IPS-11a (cell line): Measurements from ENCODE around the gene C14orf180.
"Not testable (repeated sequence)": the region's sequence is repeated elsewhere in the genome, so short reads cannot be mapped to it uniquely, and the experiment has no call there.

Experiments used
- H3K4me3 ChIP-seq: one replicate; pipeline ENCODE4 v1.5.1; 2013; ENCODE audit warnings: low read depth, low read length, control low read depth

Gene C14orf180

GRCh38 chr14:104577426-104577825 lies 2.1 kb upstream of the C14orf180 start:
- H3K4me3 ChIP-seq = no peak overlapping the region

DNA sequence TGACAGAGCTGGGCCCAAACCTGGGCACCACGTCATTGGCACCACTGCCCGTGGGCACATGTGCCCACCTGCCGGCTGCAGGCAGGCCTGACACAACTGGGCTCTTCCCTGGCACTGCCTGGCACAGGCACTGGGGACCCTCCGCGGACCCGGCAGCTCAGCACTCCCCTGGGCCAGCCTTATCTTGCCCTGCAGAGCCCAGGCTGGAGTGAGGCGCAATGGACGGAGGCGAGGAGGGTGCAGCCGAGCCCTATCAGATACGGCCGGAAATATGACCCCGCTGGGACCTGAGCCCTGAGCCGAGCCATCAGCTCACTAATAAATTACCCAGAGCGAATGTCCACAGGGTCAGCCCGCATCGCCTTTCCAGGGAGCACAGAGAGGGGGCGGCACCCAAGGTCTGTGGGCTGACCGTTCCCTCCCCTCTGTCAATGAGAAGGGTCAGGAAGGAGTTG lies 1.7 kb upstream of the C14orf180 start:
- no peak overlapping the region for H3K4me3 ChIP-seq

- no peak overlapping the region for H3K4me3 ChIP-seq
Measured at GRCh38 chr14:104578321-104578720, 1.2 kb upstream of the C14orf180 start.

DNA sequence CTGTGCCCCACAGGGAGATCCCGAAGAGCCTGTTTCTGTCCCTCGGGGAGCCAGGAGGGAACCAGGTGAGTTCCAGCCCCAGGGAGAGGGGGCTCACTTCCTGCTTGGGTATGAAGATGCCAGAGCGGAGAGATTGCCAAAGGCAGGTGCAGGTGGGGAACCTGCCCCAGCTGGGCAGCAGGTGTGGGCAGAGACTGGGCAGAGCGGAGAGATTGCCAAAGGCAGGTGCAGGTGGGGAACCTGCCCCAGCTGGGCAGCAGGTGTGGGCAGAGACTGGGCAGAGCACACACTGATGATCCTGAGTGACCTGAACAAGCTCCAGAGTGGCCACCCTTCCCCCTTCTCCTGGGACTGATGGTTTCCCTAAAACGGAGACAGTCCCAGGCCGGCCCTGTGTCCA lies 375 bp downstream of the C14orf180 start:
- not testable (repeated sequence) for H3K4me3 ChIP-seq

- H3K4me3 ChIP-seq = no peak overlapping the region
Measured at GRCh38 chr14:104580961-104581360, 1.4 kb downstream of the C14orf180 start.

- H3K4me3 ChIP-seq = no peak overlapping the region
Measured at GRCh38 chr14:104581521-104581920, 2.0 kb downstream of the C14orf180 start.

- H3K4me3 ChIP-seq = no peak overlapping the region
Measured at GRCh38 chr14:104582005-104582404, 2.4 kb downstream of the C14orf180 start.

DNA sequence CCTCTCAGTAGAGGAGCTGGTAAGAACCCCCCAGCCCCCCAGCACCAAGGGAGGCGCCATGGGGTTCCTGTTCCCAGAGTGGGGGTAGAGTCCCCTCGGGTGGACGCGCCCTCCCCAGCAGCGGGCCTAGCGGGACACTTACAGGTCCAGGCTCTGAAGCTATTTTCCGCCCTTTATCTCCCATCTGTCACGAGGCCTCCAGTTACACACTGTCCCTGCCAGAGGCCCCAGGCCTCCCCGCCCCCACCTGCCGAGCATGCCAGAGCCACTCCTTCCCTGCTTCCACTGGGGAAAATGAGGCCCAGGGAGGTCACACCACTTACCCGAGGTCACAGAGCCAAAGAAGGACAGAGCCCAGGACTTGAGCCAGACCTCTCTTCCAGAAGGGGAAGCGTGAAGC lies 3.1 kb downstream of the C14orf180 start:
- no peak overlapping the region for H3K4me3 ChIP-seq

DNA sequence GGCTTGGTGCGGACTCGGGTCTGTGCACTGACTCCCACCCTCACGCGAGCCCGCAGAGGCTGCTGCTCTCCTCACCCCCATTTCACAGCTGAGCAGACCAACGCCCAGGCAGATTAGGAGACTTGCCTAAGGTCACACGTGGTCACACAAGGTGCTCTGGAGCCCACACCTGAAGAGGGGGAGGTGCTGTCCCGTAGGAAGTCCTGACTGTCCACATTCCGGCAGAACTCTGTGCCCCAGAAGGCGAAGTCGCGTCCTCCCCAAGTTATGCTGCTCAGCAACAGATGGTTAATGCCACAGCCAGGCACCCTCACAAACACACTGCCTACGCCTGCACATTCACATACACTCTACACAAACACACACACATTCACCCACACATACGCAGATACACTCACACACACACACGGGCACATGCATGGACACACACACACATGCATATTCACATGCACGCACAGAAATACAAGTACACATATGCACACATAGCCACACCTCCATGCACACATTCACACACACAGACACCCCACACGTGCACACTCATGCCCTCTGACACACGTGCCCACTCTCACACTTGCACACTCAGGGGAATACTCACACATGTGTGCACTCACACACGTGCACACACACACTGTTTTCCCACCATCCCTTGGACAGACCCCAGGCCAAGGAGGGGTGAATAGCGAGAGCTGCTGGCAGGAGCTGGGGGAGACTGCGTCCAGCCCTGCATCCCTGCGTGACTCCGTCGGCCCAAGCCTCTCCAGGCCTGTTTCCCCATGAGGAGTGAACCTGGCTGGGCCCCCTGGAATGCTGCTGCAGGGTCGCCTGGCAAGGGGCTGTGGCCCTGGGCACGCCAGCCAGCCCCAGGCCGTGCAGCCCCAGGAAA lies 4.1 kb downstream of the C14orf180 start:
- H3K4me3 ChIP-seq = no peak overlapping the region

GRCh38 chr14:104584557-104584956 lies 5.0 kb downstream of the C14orf180 start:
- H3K4me3 ChIP-seq = no peak overlapping the region

GRCh38 chr14:104585966-104586697 lies 6.6 kb downstream of the C14orf180 start:
- H3K4me3 ChIP-seq = no peak overlapping the region

DNA sequence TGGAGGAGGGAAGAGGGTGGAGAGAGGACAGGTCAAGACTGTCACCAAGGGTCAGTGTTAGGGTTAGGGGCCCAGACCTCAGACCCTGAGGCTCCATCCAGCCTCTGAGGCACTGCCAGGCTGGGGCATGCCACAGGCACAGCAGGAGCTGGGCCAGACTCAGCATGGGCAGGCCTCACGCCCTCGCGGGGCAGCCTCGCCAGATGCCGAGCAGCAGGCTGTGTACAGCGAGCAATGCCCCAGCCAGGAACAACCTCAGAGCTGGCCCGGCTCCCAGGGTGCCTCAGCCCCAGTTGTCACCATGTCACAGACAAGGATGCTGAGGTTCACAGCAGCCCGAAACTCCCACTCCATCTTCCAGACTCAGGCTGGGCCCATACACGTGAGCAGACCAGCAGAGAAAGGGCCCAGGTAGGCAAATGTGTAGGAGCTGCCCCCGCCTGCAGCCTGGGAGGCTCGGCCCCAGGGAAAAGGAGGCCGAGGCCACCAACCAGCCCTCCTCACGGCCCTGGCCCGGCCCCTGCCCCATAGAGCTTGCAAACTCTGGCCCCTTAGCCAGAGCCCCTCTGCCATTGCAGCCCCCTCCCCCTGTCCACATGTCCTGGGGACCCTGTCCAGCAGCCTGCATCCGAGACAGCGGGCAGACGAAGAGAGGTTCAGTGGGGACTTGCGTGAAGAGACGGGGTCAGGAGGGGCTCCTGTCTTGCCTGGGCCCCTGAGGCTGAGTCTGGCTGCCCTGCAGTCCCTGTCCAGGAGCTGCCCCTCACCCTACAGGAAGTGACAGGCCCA lies 7.5 kb downstream of the C14orf180 start:
- no peak overlapping the region for H3K4me3 ChIP-seq

DNA sequence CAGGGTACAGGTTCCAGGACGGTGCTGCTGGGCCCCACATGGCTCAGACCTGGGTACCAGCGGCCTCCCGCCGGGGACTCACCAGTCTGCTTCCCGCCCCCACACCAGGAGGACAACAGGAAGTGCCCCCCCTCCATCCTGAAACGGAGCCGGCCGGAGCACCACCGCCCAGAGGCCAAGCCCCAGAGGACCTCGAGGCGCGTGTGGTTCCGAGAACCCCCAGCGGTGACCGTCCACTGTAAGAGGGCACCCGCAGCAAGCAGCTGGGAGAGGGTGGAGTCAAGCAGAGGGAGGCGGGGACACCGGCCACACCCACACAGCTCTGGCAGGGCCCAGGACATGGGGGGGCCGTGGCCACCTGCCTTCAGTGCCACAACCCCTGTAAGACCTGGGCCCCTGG lies 8.1 kb downstream of the C14orf180 start:
- H3K4me3 ChIP-seq = no peak overlapping the region

DNA sequence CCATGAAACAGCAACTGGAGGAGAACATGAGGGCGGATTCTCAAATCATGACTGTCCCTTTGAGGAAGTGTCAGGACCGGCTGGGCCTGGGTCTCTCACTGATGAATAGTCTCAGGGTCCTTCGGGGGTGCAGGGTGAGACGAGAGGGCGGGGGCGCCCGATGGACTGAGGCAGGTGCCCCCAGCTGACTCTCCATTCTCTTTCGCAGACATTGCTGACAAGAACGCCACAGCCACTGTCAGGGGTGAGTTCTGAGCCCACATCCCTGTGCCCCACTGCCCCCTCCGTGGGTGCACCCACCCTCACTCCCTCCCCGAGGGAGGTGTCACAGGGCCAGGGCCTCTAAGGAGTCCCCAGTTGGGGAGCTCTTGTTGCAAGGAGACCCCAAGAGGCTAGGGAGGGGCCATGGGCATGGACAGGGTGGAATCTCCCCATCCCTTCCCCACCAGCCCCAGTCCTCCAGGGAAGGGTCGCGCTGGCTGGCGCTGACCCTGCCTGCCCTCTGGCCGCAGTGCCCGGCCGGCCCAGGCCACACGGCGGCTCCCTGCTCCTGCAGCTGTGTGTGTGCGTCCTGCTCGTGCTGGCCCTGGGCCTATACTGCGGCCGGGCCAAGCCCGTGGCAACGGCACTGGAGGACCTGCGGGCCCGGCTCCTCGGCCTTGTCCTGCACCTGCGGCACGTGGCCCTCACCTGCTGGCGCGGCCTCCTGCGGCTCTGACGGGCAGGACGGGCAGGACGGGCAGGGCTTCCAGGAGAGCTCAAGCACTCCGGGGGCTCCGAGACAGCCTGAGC lies 8.7 kb downstream of the C14orf180 start:
- H3K4me3 ChIP-seq = no peak overlapping the region

DNA sequence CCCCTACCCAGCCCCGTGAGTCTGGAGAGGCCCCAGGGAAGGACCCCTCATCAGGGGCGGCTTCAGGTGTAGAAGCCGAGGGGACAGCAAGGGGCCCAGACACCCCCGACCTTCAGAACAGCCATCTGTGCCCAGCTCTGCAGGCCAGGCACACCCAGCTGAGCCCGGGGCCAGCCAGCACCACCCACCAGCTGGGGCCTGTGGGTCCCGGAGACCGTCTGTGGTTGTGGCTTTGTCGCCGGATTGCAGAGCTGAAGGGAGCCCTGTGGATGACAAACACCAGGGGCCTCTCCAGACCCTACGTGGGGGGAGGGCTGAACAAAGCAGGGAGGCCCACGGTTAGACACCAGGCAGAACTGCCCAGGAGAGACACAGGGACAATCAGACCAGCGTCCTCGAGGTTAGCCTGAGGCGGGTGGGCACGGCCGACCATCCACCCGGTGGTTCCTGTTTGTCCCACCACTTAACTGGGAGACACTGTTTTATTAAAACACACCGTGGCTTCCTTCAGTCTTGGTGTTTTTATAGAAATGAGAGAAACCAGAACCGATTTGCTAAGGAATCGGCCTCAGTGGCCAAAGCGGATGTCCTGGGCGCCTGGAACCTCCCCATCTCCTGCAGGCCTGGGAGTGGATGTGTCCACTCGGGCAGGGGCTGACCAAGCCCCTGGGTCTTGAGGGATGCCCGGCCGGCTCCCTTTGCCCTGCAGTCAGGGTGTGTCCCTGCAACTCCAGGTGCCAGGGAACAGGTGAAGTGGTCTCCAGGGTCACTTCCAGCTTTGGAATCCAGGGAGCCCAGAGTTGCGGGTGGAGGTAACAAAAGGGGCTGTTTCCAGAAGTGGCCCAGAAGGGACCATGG lies 10.0 kb downstream of the C14orf180 start:
- H3K4me3 ChIP-seq = no peak overlapping the region

DNA sequence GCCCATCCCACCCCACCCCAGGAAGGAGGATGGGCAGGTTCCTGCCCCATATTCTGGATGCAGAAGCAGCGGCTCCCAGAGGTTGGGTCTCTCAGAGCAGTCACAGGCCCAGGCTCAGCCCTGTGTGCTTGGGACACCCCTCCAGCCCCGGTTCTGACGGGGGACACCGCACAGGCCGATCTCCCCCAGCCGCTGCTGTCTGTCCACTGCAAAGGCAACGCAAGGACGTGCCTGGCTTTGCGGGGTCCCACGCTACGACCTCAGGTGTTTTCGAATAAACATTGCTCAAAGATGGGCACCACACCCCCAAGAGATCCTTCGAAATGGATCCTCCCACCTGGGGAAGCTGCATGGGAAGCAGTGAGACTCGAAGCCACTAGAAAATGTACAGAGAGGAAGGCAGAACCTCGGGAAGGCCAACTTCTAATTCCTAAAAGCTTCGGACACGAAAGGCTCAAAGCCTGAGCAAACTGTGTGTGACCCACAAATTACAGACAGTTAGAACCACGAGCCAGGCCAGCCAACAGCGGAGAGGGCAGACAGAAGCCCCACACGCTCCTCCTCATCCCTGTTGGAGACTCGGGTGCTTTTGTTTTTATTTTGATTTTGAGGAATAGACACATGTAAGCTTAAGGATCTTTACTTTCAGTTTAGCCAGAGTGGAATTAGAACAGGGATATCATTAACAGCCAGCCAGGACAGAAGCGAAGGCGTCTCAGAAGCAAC lies 10.8 kb downstream of the C14orf180 start:
- no peak overlapping the region for H3K4me3 ChIP-seq

- no peak overlapping the region for H3K4me3 ChIP-seq
Measured at GRCh38 chr14:104591031-104591430, 11.5 kb downstream of the C14orf180 start.

DNA sequence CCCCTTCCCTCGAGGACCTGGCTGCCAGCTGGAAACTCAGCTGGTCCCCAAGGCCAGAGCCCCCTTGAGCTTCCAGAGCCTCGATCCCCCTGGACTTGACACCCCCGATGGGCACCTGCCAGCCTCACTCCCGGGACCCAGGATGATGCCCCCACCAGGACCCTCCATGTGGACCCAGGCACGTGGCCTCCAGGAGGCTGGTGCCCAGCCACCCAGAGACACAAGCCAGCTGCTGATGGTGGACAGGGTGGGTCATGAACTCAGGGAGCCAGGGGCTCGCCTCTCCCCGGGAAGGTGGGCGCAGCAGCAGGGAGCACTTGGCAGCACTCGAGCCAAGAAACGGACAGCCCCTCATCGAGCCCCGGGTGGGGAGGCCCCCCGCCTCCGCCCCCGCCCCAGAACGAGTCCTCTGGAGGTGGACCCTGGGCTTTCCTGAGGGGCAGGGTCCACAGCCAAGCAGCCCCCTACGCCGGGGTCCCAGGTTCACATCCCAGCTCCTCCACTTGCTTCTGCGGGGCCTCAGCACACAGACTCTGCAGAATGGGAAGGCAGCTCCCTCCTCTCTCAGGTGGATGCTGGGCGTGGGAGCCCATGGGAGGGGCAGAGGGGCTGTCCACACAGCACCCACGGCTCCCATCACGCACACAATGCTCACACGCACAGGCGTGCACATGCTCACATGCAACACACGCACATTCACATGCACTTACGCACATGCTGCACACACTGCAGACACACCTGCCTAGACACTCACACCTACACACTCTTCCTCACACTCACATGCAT lies 12.1 kb downstream of the C14orf180 start:
- H3K4me3 ChIP-seq = no peak overlapping the region
